ENCODE results near the gene AAK1. TPM values are rescaled to one million over a fixed set of nuclear protein-coding genes. Genes with fewer than 3 reads are reported as not detected.
"Not testable (repeated sequence)": the region's sequence is repeated elsewhere in the genome, so short reads cannot be mapped to it uniquely, and the experiment has no call there.

AAK1 gene
- polyA plus RNA-seq, 3 donors = 9.8 to 18.9 (median 10.8) TPM

DNA sequence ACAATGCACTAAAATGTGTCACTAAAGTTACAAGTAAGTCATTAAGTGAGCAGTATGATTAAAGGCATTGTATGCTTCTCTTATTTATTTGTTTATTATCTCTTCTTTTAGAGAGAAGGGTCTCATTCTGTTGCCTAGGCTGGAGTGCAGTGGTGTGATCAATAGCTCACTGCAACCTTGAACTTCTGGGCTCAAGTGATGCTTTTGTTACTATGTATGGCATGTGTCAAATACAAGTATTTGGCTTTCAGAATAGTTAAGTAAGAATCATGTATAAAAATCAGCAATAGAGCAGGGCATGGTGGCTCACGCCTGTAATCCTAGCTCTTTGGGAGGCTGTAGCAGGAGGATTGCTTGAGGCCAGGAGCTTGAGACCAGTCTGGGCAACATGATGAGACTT is 15.8 kb upstream of the AAK1 start:
- intact Hi-C loops (cut with micrococcal nuclease) = no loop called here
- H3K27me3 ChIP-seq (ENCODE audit: control insufficient read depth in 2 of 2, insufficient read depth in 2 of 2, low read length in 2 of 2) = no peaks in the 10 kb centered on the region
- peaks cover 12% of the 10 kb centered on the region for H3K4me1 Mint-ChIP-seq

DNA sequence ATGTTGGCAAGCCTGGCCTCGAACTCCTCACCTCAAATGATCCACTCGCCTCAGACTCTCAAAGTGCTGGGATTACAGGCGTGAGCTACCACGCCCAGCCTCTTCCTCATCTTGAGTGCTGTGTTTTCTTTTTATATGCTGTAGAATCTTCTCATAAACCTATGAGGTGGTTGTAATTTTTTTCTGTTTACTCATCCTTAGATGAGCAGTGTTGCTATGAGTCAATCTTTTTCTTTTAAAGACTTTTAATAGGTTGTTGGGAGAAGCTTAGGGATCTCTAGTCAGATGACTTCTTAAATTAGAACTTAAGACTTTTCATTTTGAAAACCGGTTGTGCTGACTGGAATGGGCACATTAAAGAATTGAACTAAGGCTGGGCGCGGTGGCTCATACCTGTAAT is 8.7 kb upstream of the AAK1 start:
- H3K9ac ChIP-seq (ENCODE audit: insufficient read depth, low read length, poor library complexity, severe bottlenecking) = no peak overlapping the region
- H3K27me3 Mint-ChIP-seq (ENCODE audit: low read depth in 3 of 3) = peaks cover 0 to 3% (median 0%) of the 10 kb centered on the region in 3 donors
- peaks cover 0 to 2% (median 0%) of the 10 kb centered on the region in 7 donors for H3K9me3 Mint-ChIP-seq
- H3K4me1 ChIP-seq (ENCODE audit: control insufficient read depth in 1 of 2, insufficient read depth in 2 of 2, low read length in 2 of 2) = peaks cover 7 to 22% of the 10 kb centered on the region in 2 donors
- TF ChIP-seq, protein P1, sequence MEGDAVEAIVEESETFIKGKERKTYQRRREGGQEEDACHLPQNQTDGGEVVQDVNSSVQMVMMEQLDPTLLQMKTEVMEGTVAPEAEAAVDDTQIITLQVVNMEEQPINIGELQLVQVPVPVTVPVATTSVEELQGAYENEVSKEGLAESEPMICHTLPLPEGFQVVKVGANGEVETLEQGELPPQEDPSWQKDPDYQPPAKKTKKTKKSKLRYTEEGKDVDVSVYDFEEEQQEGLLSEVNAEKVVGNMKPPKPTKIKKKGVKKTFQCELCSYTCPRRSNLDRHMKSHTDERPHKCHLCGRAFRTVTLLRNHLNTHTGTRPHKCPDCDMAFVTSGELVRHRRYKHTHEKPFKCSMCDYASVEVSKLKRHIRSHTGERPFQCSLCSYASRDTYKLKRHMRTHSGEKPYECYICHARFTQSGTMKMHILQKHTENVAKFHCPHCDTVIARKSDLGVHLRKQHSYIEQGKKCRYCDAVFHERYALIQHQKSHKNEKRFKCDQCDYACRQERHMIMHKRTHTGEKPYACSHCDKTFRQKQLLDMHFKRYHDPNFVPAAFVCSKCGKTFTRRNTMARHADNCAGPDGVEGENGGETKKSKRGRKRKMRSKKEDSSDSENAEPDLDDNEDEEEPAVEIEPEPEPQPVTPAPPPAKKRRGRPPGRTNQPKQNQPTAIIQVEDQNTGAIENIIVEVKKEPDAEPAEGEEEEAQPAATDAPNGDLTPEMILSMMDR (IDR thresholded peaks at IDR 0.05) = no peak
- no peaks in the 10 kb centered on the region for H3K27me3 ChIP-seq (ENCODE audit: control insufficient read depth in 2 of 2, insufficient read depth in 2 of 2, low read length in 2 of 2)
- H2AFZ ChIP-seq (ENCODE audit: insufficient read depth, low read depth, low read length, poor library complexity, severe bottlenecking) = no peak overlapping the region
- H3K4me1 Mint-ChIP-seq = peaks cover 30% of the 10 kb centered on the region
- no peak overlapping the region for H3K4me3 Mint-ChIP-seq
- no peak overlapping the region for H3K27ac Mint-ChIP-seq
- H3K36me3 ChIP-seq (replicated peaks in 1 of 2; ENCODE audit: control insufficient read depth in 1 of 2, insufficient read depth in 2 of 2, low read length in 2 of 2) = no peaks in the 10 kb centered on the region
- H3K4me2 ChIP-seq (replicated peaks; ENCODE audit: extremely low read depth, low read length, poor library complexity, severe bottlenecking) = no peak overlapping the region
- no peaks in the 10 kb centered on the region for H3K79me2 ChIP-seq (ENCODE audit: insufficient read depth, low read length)
- intact Hi-C loops (cut with micrococcal nuclease) = no loop called here
- no peak for DNase-seq
- peaks cover 0 to 2% of the 10 kb centered on the region in 2 donors for H3K36me3 Mint-ChIP-seq
- 100% methylated on average over 3 of the region's 7 CpGs for WGBS (ENCODE audit: insufficient coverage)
- no peak overlapping the region for H3K27ac ChIP-seq (ENCODE audit: low read depth in 1 of 2, low read length in 2 of 2)
- no peaks in the 10 kb centered on the region for H4K20me1 ChIP-seq (ENCODE audit: insufficient read depth, low read length)
- H3K9me3 ChIP-seq (replicated peaks in 1 of 2; ENCODE audit: control insufficient read depth in 1 of 2, insufficient read depth in 1 of 2, low read length in 2 of 2) = no peaks in the 10 kb centered on the region
- no peak overlapping the region for H3K4me3 ChIP-seq (replicated peaks in 1 of 3; ENCODE audit: low read depth in 2 of 3, low read length in 3 of 3)

More for the DNA sequence above, 15.8 kb upstream of the AAK1 start:
- no peak overlapping the region for H3K4me3 Mint-ChIP-seq
- peak overlapping the region in 2 of 7 donors; percentile 25 to 30 for H3K27ac Mint-ChIP-seq
- Histone ChIP-seq H4K20me1 (ENCODE audit: insufficient read depth, low read length) (no peaks in the 10 kb centered on the region), H3K9ac (ENCODE audit: insufficient read depth, low read length, poor library complexity, severe bottlenecking) (no peak overlapping the region), H3K4me3 (replicated peaks in 1 of 3; ENCODE audit: low read depth in 2 of 3, low read length in 3 of 3) (no peak overlapping the region), H2AFZ (ENCODE audit: insufficient read depth, low read depth, low read length, poor library complexity, severe bottlenecking) (no peak overlapping the region), H3K79me2 (ENCODE audit: insufficient read depth, low read length) (no peaks in the 10 kb centered on the region), H3K27ac (ENCODE audit: low read depth in 1 of 2, low read length in 2 of 2) (no peak overlapping the region), H3K36me3 (replicated peaks in 1 of 2; ENCODE audit: control insufficient read depth in 1 of 2, insufficient read depth in 2 of 2, low read length in 2 of 2) (no peaks in the 10 kb centered on the region), H3K9me3 (replicated peaks in 1 of 2; ENCODE audit: control insufficient read depth in 1 of 2, insufficient read depth in 1 of 2, low read length in 2 of 2) (peaks cover 0 to 4% of the 10 kb centered on the region in 2 donors), H3K4me1 (ENCODE audit: control insufficient read depth in 1 of 2, insufficient read depth in 2 of 2, low read length in 2 of 2) (no peaks in the 10 kb centered on the region), H3K4me2 (replicated peaks; ENCODE audit: extremely low read depth, low read length, poor library complexity, severe bottlenecking) (no peak overlapping the region)
- H3K36me3 Mint-ChIP-seq = no peaks in the 10 kb centered on the region
- WGBS (ENCODE audit: insufficient coverage) = 88% methylated on average over 1 of the region's 1 CpG
- no peak for DNase-seq
- peaks cover 0 to 10% (median 5%) of the 10 kb centered on the region in 7 donors for H3K9me3 Mint-ChIP-seq
- TF ChIP-seq, protein P1 (IDR thresholded peaks at IDR 0.05) = no peak
- H3K27me3 Mint-ChIP-seq (ENCODE audit: low read depth in 3 of 3) = peaks cover 0 to 1% (median 0%) of the 10 kb centered on the region in 3 donors

DNA sequence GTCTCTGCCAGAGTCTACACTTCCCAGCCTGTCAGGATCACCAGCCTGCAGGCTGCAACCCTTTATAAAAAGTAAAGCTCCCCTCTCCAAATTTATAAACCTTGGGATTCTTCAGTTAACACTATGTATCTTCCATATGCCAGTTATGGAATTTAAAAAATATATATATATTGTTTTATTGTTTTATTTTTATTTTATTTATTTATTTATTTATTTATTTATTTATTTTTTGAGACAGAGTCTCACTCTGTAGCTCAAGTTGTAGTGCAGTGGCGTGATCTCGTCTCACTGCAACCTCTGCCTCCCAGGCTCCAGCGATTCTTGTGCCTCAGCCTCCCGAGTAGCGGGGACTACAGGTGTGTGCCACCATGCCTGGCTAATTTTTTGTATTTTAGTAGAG is 3.7 kb upstream of the AAK1 start:
- H3K27me3 Mint-ChIP-seq (ENCODE audit: low read depth in 3 of 3); H3K9ac ChIP-seq (ENCODE audit: insufficient read depth, low read length, poor library complexity, severe bottlenecking); H3K9me3 Mint-ChIP-seq; H3K36me3 Mint-ChIP-seq; H3K4me2 ChIP-seq (replicated peaks; ENCODE audit: extremely low read depth, low read length, poor library complexity, severe bottlenecking); H3K4me3 Mint-ChIP-seq; DNase-seq; H3K27ac ChIP-seq (ENCODE audit: low read depth in 1 of 2, low read length in 2 of 2); H4K20me1 ChIP-seq (ENCODE audit: insufficient read depth, low read length); H3K27me3 ChIP-seq (ENCODE audit: control insufficient read depth in 2 of 2, insufficient read depth in 2 of 2, low read length in 2 of 2); H3K4me3 ChIP-seq (replicated peaks in 1 of 3; ENCODE audit: low read depth in 2 of 3, low read length in 3 of 3); H2AFZ ChIP-seq (ENCODE audit: insufficient read depth, low read depth, low read length, poor library complexity, severe bottlenecking); H3K9me3 ChIP-seq (replicated peaks in 1 of 2; ENCODE audit: control insufficient read depth in 1 of 2, insufficient read depth in 1 of 2, low read length in 2 of 2); H3K36me3 ChIP-seq (replicated peaks in 1 of 2; ENCODE audit: control insufficient read depth in 1 of 2, insufficient read depth in 2 of 2, low read length in 2 of 2): not testable (repeated sequence)
- Mint-ChIP-seq H3K4me1 (peaks cover 56% of the 10 kb centered on the region), H3K27ac (peak overlapping the region in 1 of 7 donors; percentile 87)
- peaks cover 21 to 37% of the 10 kb centered on the region in 2 donors for H3K4me1 ChIP-seq (ENCODE audit: control insufficient read depth in 1 of 2, insufficient read depth in 2 of 2, low read length in 2 of 2)
- 100% methylated on average over 2 of the region's 5 CpGs for WGBS (ENCODE audit: insufficient coverage)
- intact Hi-C loops (cut with micrococcal nuclease) = loop anchor here in 1 of 2 donors (10.0 kb wide), 1 partner anchor 52 kb away; no protein-coding TSS in a partner anchor
- peaks cover 23% of the 10 kb centered on the region for H3K79me2 ChIP-seq (ENCODE audit: insufficient read depth, low read length)

Data from CD14-positive monocyte (primary cell).